Loucy (cell line): ENCODE measurements around the gene CEL.

Experiments used
- H2AFZ ChIP-seq: fragments of 200-600 bp; sonication (generic); 2 replicates; pipeline ENCODE4 v1.6.0; 2016; ENCODE audit warnings: antibody characterized with exemption, mild to moderate bottlenecking, low read length, moderate library complexity
- H3F3A ChIP-seq: fragments of 200-600 bp; 2 replicates; pipeline ENCODE4 v1.6.0; 2016; ENCODE audit warnings: antibody characterized with exemption, low read depth, mild to moderate bottlenecking
- H3K27me3 ChIP-seq: fragments of 200-600 bp; sonication (generic); 2 replicates; pipeline ENCODE4 v1.6.1; 2014; ENCODE audit warnings: low read length, mild to moderate bottlenecking; ENCODE audit not compliant: insufficient read depth, poor library complexity, severe bottlenecking
- H3K36me3 ChIP-seq: fragments of 200-600 bp; sonication (generic); 2 replicates; pipeline ENCODE4 v1.6.1; 2016; ENCODE audit warnings: low read length; ENCODE audit not compliant: insufficient read depth
- H3K4me1 ChIP-seq: fragments of 200-600 bp; sonication (generic); 2 replicates; pipeline ENCODE4 v1.5.1; 2014; ENCODE audit warnings: low read length, mild to moderate bottlenecking; ENCODE audit not compliant: insufficient read depth, poor library complexity, severe bottlenecking
- H3K4me2 ChIP-seq: fragments of 200-600 bp; sonication (generic); 2 replicates; pipeline ENCODE4 v1.6.0; 2014; ENCODE audit warnings: antibody characterized with exemption, low read length, low read depth, mild to moderate bottlenecking; ENCODE audit not compliant: poor library complexity, severe bottlenecking
- H3K4me3 ChIP-seq: fragments of 200-600 bp; sonication (generic); 2 replicates; pipeline ENCODE4 v1.5.1; 2014; ENCODE audit warnings: low read length, mild to moderate bottlenecking, mixed read lengths; ENCODE audit not compliant: poor library complexity, severe bottlenecking
- H3K79me2 ChIP-seq: fragments of 200-600 bp; sonication (generic); 2 replicates; pipeline ENCODE4 v1.6.1; 2014; ENCODE audit warnings: low read length; ENCODE audit not compliant: insufficient read depth
- H3K9ac ChIP-seq: fragments of 200-600 bp; sonication (generic); 2 replicates; pipeline ENCODE4 v1.6.0; 2014; ENCODE audit warnings: mild to moderate bottlenecking, low read depth, low read length, moderate library complexity; ENCODE audit not compliant: poor library complexity, severe bottlenecking
- H3K9me2 ChIP-seq: fragments of 200-600 bp; sonication (generic); replicated peaks from 2 replicates; pipeline ENCODE4 v1.6.1; 2016; ENCODE audit warnings: low read depth, low read length, mixed read lengths
- H3K9me3 ChIP-seq: fragments of 200-600 bp; sonication (generic); 2 replicates; pipeline ENCODE4 v1.6.1; 2014; ENCODE audit warnings: mild to moderate bottlenecking, antibody characterized with exemption, low read length, low read depth; ENCODE audit not compliant: insufficient read depth
- H4K20me1 ChIP-seq: fragments of 200-600 bp; sonication (generic); 2 replicates; pipeline ENCODE4 v1.6.0; 2014; ENCODE audit warnings: antibody characterized with exemption, low read length, mild to moderate bottlenecking; ENCODE audit not compliant: insufficient read depth, poor library complexity, severe bottlenecking
- CTCF ChIP-seq: fragments of 200-600 bp; sonication (generic); conservative IDR thresholded peaks from 2 replicates; pipeline ENCODE4 v1.5.1; 2014; ENCODE audit warnings: mild to moderate bottlenecking, antibody characterized with exemption, low read length
- EZH2phosphoT487 ChIP-seq: fragments of 200-600 bp; IDR thresholded peaks from 2 replicates; pipeline ENCODE4 v1.6.1; 2018; ENCODE audit warnings: antibody characterized with exemption, mild to moderate bottlenecking, moderate library complexity, borderline replicate concordance

Gene CEL

DNA sequence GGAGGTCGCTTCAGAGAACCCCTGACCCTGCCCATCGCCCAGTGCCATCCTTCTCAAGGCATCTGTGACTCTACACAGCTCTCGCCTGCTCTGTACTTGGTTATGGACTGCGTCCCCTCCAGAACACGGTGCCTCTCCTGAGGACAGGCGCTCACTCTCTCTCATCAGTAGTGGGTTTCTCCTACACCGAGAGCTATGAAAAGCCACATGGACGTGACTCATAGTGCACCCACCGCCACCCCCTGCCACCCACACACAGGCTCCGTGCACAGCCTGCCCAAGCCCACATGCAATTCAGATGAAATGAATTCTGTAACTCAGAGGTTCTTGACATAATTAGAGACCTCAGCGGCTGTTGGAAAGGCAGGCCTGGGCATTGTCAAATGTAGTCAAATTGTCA is 17.1 kb upstream of the CEL start:
- no peak overlapping the region for H3K9ac ChIP-seq
- H4K20me1 ChIP-seq = peaks cover 26% of the 10 kb centered on the region
- peaks cover 4% of the 10 kb centered on the region for H3K4me1 ChIP-seq
- no peak overlapping the region for H2AFZ ChIP-seq
- H3K4me3 ChIP-seq = no peak overlapping the region
- TF ChIP-seq EZH2phosphoT487 = no peak
- no peak for TF ChIP-seq CTCF
- peaks cover 23% of the 10 kb centered on the region for H3K79me2 ChIP-seq
- peaks cover 78% of the 10 kb centered on the region for H3K36me3 ChIP-seq
- no peaks in the 10 kb centered on the region for H3K9me3 ChIP-seq
- no peaks in the 10 kb centered on the region for H3K9me2 ChIP-seq
- no peaks in the 10 kb centered on the region for H3K27me3 ChIP-seq
- H3F3A ChIP-seq = no peaks in the 10 kb centered on the region
- H3K4me2 ChIP-seq = no peak overlapping the region

DNA sequence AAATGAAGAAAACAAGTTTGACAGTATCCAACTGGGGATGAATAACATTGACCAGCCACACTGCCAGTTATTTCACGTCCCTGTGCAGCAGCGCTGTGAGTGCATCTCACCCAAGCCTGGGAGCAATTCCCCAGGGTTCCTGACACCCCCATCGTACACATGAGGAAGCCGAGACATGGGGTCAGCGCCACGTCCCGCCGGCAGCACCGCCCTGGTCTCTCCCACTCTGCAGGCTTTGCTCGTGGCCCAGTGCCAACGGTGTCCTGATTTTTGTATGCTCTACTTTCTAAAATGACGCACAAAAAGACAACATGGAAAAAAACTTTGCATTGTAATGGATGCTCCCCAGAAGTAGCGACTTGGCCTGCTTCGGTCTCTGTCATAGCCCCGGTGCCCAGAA is 16.6 kb upstream of the CEL start:
- Histone ChIP-seq H2AFZ (no peak overlapping the region), H3K4me2 (no peak overlapping the region), H3K4me1 (peaks cover 4% of the 10 kb centered on the region), H3K4me3 (no peak overlapping the region), H3F3A (no peaks in the 10 kb centered on the region), H3K79me2 (peaks cover 19% of the 10 kb centered on the region), H3K9ac (no peak overlapping the region), H3K9me3 (no peaks in the 10 kb centered on the region), H3K9me2 (no peaks in the 10 kb centered on the region), H4K20me1 (peaks cover 25% of the 10 kb centered on the region), H3K36me3 (peaks cover 82% of the 10 kb centered on the region), H3K27me3 (no peaks in the 10 kb centered on the region)
- no peak for TF ChIP-seq CTCF
- no peak for TF ChIP-seq EZH2phosphoT487

GRCh38 chr9:133046196-133046899 is 15.4 kb upstream of the CEL start:
- Histone ChIP-seq H3K36me3 (peaks cover 90% of the 10 kb centered on the region), H2AFZ (no peak overlapping the region), H4K20me1 (peaks cover 14% of the 10 kb centered on the region), H3K79me2 (peaks cover 8% of the 10 kb centered on the region; the same call in 1 of the 2 replicates), H3K9me3 (no peaks in the 10 kb centered on the region), H3K9ac (no peak overlapping the region), H3K4me3 (no peak overlapping the region), H3K9me2 (no peaks in the 10 kb centered on the region), H3F3A (no peaks in the 10 kb centered on the region), H3K4me2 (no peak overlapping the region), H3K27me3 (no peaks in the 10 kb centered on the region), H3K4me1 (peaks cover 4% of the 10 kb centered on the region)
- TF ChIP-seq CTCF (no peak), EZH2phosphoT487 (no peak)
